ENCODE results near the gene CHRNA4. TPM values are rescaled to one million over a fixed set of nuclear protein-coding genes. Genes with fewer than 3 reads are reported as not detected.
A peak's percentile ranks its signal among the peaks of the same experiment; 100 is the strongest.

CHRNA4 gene
- total and polyA plus RNA-seq, 12 donors = 0.06 to 0.57 (median 0.26) TPM; not detected in 5

DNA sequence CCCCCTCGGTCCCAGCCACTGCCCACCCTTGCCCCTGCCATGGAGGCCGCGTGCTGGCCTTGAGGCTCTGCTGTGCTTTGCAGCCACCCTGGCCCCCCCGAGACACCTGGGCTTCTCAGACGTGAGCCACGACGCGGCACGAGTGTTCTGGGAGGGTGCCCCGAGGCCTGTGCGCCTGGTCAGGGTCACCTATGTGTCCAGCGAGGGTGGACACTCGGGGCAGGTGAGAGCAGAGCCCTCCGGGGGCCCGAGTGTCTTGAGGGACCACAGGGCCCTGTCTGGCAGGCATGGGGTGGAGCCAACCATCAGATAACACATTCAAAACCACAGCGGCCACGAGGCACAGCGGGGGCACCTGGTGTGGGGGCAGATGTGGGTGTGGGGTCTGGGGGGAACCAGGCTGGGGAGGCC lies 49.3 kb downstream of the CHRNA4 start:
- TF ChIP-seq CTCF (IDR thresholded peaks at IDR 0.05) = no peak
- TF ChIP-seq POLR2A (IDR thresholded peaks at IDR 0.05) = no peak
- no peaks in the 10 kb centered on the region for H3K4me1 ChIP-seq (replicated peaks in 1 of 2)
- H3K27me3 ChIP-seq = peaks cover 24% of the 10 kb centered on the region
- H3K36me3 ChIP-seq (replicated peaks in 1 of 2) = no peaks in the 10 kb centered on the region
- DNase-seq = no peak
- WGBS, 4 donors = 62 to 74% (median 74%) methylated on average over 8 to 18 of the region's 18 CpGs
- no peaks in the 10 kb centered on the region for H3K9me3 ChIP-seq (replicated peaks in 1 of 3)
- no peak overlapping the region for H3K27ac ChIP-seq
- intact Hi-C loops (cut with DNase I) = loop anchor here in 1 of 2 donors (2.0 kb wide), 1 partner anchor 69 kb away; no protein-coding TSS in a partner anchor
- H3K4me3 ChIP-seq = no peak overlapping the region

DNA sequence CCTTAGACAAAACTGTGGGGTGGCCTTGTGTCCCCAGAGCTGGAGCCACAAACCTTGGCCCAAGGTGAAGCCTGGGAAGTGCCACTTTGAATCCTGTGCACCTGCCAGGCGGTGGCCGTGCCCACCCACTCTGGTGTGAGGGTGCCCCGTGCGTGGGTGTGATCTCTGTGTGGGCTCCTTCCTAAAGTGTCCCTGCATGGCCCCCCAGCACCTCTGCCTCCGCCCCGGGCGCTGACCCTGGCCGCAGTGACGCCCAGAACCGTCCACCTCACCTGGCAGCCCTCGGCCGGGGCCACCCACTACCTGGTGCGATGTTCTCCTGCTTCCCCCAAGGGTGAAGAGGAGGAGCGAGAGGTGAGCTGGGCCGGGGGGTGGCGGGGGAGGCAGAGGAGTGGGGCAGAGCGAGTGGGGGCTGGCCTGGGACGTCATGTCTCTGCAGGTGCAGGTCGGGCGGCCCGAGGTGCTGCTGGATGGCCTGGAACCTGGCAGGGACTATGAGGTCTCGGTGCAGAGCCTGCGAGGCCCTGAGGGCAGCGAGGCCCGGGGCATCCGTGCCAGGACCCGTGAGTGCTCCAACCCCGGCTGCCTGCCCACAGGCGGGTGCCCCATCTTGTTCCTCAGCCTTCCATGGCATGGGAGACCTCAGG lies 49.8 kb downstream of the CHRNA4 start:
- intact Hi-C loops (cut with DNase I) = loop anchor here in 1 of 2 donors (2.0 kb wide), 1 partner anchor 69 kb away; no protein-coding TSS in a partner anchor
- no peaks in the 10 kb centered on the region for H3K36me3 ChIP-seq (replicated peaks in 1 of 2)
- peaks cover 29% of the 10 kb centered on the region for H3K27me3 ChIP-seq
- TF ChIP-seq CTCF (IDR thresholded peaks at IDR 0.05) (no peak), POLR2A (IDR thresholded peaks at IDR 0.05) (no peak)
- H3K4me3 ChIP-seq = no peak overlapping the region
- 84 to 91% (median 88%) methylated on average over 18 to 29 of the region's 29 CpGs for WGBS, 4 donors
- H3K4me1 ChIP-seq (replicated peaks in 1 of 2) = no peaks in the 10 kb centered on the region
- no peak overlapping the region for H3K27ac ChIP-seq
- no peak for DNase-seq
- no peaks in the 10 kb centered on the region for H3K9me3 ChIP-seq (replicated peaks in 1 of 3)

- no peaks in the 10 kb centered on the region for H3K9me3 ChIP-seq (replicated peaks in 1 of 3)
- H3K27ac ChIP-seq = no peak overlapping the region
- H3K4me3 ChIP-seq = no peak overlapping the region
- WGBS, 4 donors = 67 to 77% (median 74%) methylated on average over 17 to 20 of the region's 20 CpGs
- peaks cover 34% of the 10 kb centered on the region for H3K27me3 ChIP-seq
- H3K4me1 ChIP-seq (replicated peaks in 1 of 2) = no peaks in the 10 kb centered on the region
- DNase-seq = no peak
- no peak for TF ChIP-seq POLR2A (IDR thresholded peaks at IDR 0.05)
- no peak for TF ChIP-seq CTCF (IDR thresholded peaks at IDR 0.05)
- H3K36me3 ChIP-seq (replicated peaks in 1 of 2) = no peaks in the 10 kb centered on the region
- intact Hi-C loops (cut with DNase I) = loop anchor here in 1 of 2 donors (2.0 kb wide), 1 partner anchor 70 kb away; no protein-coding TSS in a partner anchor
Observed at GRCh38 chr20:63310265-63310991, 50.7 kb downstream of the CHRNA4 start.

GRCh38 chr20:63309261-63310071 lies 51.7 kb downstream of the CHRNA4 start:
- Histone ChIP-seq H3K27ac (no peak overlapping the region), H3K4me3 (no peak overlapping the region), H3K9me3 (replicated peaks in 1 of 3) (no peaks in the 10 kb centered on the region), H3K36me3 (replicated peaks in 1 of 2) (no peaks in the 10 kb centered on the region), H3K4me1 (replicated peaks in 1 of 2) (no peaks in the 10 kb centered on the region), H3K27me3 (peaks cover 36% of the 10 kb centered on the region)
- TF ChIP-seq POLR2A (IDR thresholded peaks at IDR 0.05) (no peak), CTCF (IDR thresholded peaks at IDR 0.05) (peak; percentile 71 to 88 (median 82))
- DNase-seq = peak in 6 of 7 donors; percentile 38 to 69 (median 46)
- intact Hi-C loops (cut with DNase I) = loop anchor here (2.0 kb wide), 2 partner anchors 71 to 73 kb away; no protein-coding TSS in a partner anchor
- 32 to 41% (median 33%) methylated on average over 7 to 35 of the region's 35 CpGs for WGBS, 4 donors
